ENCODE measurements around the gene UPF2.

Gene UPF2

DNA sequence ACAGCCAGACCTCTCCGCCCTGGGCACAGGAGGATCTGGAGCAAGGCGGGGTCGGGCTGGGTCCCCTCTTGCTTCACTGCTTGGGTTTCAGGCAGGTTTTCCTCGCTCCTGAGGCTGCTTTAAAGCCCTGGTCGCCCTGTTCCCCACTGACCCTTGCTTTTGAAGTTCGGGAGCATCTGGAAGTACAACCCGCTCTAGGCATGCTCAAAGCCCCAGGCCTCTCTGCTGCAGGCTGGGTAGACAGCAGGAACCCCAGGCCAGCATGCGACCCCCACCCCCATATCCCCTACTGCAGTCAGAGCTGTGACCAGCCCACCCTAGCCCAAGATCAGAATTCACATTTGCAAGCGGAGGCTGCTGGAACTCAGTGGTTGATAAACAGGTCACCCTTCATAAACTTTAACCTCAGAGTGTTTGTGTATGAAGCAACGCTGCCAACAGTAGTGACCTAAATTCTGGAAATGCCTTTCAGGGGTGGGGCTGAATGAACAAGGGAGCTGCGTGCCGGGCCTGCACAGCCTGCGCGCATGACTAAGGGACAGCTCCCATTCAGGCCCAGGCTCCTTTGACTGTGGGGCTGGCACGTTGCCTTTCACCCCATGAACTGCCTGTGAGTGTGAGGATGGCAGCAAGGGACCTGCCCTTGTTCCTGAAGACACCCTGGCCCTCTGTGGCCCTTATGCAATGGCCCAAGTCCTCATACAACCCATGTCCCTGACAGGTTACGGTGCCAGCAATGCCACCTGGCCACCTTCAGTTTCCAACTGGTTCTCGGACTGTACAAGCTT lies 166.9 kb downstream of the UPF2 start:
- no peak overlapping the region for H3K27ac Mint-ChIP-seq
- H3K4me3 Mint-ChIP-seq, result peak overlapping the region in 1 of 2 donors; percentile 7
- H3K4me1 Mint-ChIP-seq, result peaks cover 12 to 26% of the 10 kb centered on the region in 2 donors
- no peaks in the 10 kb centered on the region for H3K36me3 Mint-ChIP-seq
- no peaks in the 10 kb centered on the region for H3K9me3 Mint-ChIP-seq
- peaks cover 6 to 15% of the 10 kb centered on the region in 2 donors for H3K27me3 Mint-ChIP-seq
- ATAC-seq (replicated peaks) (no peak), DNase-seq (no peak)

- no peaks in the 10 kb centered on the region for H3K36me3 Mint-ChIP-seq
- no peak overlapping the region for H3K27ac Mint-ChIP-seq
- peak; percentile 59 for DNase-seq
- peak overlapping the region; percentile 29 to 69 for H3K4me3 Mint-ChIP-seq
- H3K4me1 Mint-ChIP-seq, result peaks cover 12 to 26% of the 10 kb centered on the region in 2 donors
- H3K27me3 Mint-ChIP-seq, result peaks cover 6 to 15% of the 10 kb centered on the region in 2 donors
- ATAC-seq (replicated peaks), result peak; percentile 88 to 91
- no peaks in the 10 kb centered on the region for H3K9me3 Mint-ChIP-seq
Observed at GRCh38 chr10:11874568-11875493, 167.8 kb downstream of the UPF2 start.

DNA sequence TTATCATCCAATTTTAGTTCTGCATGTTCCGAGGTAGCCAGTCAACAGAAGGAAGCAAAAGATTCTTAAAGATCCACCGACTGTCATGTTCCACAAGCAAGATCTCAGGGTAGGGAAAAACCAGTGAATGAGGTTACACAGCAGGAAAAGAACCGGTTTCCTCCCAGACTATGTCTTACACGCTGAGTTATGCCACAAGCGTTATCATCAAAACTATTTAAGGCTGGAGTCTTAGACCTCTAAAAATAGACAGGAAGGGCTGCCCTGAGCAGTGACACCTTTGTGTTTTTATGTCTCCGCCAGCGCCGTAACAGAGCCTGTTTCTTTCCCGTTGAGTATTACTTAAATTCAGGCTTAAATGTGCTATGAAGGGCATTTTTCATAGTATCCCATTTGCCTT lies 171.1 kb downstream of the UPF2 start:
- H3K4me1 Mint-ChIP-seq, result peaks cover 10 to 26% of the 10 kb centered on the region in 2 donors
- no peaks in the 10 kb centered on the region for H3K36me3 Mint-ChIP-seq
- H3K9me3 Mint-ChIP-seq, result no peaks in the 10 kb centered on the region
- H3K27ac Mint-ChIP-seq, result no peak overlapping the region
- H3K4me3 Mint-ChIP-seq, result no peak overlapping the region
- H3K27me3 Mint-ChIP-seq, result peaks cover 6 to 15% of the 10 kb centered on the region in 2 donors
- ATAC-seq (replicated peaks) (no peak), DNase-seq (no peak)

DNA sequence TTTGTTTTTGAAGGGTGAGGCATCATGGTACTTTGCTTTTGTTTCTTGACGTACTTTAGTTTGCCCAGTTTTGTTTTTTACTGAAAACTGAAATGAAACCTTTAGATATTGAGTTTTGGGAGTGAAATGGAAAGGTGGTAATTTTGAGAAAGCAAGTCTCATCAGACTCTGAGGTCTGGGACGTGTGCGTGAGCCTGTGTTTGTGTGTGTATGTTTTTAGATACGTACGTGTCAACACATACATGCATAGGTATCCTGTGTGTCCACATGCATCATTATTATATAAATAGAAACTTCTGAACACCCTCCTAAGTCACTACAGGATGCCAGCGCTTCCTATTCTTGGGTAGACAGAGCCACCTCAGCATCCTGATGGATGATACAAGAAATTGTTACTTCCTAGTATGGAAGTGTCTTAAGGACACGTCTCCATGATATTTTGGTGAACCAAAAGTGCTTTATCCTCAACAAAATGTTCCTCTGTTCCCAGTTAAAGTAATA lies 171.7 kb downstream of the UPF2 start:
- DNase-seq, result no peak
- Mint-ChIP-seq H3K36me3 (no peaks in the 10 kb centered on the region), H3K27me3 (peaks cover 6 to 15% of the 10 kb centered on the region in 2 donors), H3K27ac (no peak overlapping the region), H3K4me3 (no peak overlapping the region), H3K9me3 (no peaks in the 10 kb centered on the region), H3K4me1 (peaks cover 8 to 26% of the 10 kb centered on the region in 2 donors)
- no peak for ATAC-seq (replicated peaks)

DNA sequence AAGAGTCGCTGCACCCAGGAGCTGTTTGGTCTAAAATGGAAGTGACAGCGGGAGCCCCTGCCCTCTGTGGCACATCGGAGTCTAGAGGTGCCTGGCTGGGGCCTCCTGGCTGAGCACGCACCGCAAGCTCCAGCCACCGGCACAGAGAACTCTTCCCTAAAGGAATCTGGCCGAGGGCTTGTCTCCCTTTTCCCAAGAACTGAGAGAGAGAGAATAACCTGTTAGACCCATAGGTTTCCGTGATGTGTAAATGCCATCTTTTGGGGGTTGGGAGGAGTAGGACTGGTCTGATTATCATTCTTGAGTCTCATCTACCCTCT lies 172.2 kb downstream of the UPF2 start:
- H3K4me3 Mint-ChIP-seq, result no peak overlapping the region
- DNase-seq (no peak), ATAC-seq (replicated peaks) (no peak)
- no peaks in the 10 kb centered on the region for H3K9me3 Mint-ChIP-seq
- no peak overlapping the region for H3K27ac Mint-ChIP-seq
- H3K36me3 Mint-ChIP-seq, result no peaks in the 10 kb centered on the region
- peaks cover 6 to 22% of the 10 kb centered on the region in 2 donors for H3K4me1 Mint-ChIP-seq
- peaks cover 6 to 15% of the 10 kb centered on the region in 2 donors for H3K27me3 Mint-ChIP-seq

All from stimulated activated naive B cell treated with anti-CD40 and anti-IgM and Interleukin-4, amounts not matched to agents 10 μg/mL and 1 μg/mL and 100 μg/mL, for 72 hours (primary cell).